8988T (cell line): ENCODE results near the gene TKTL1.

Experiments used
- DNase-seq: peaks from one replicate; pipeline ENCODE4 v3.0.0; 2011

TKTL1 gene

GRCh38 chrX:154363706-154364439, 68.3 kb downstream of the TKTL1 start:
- DNase-seq, result no peak

GRCh38 chrX:154365052-154365600, 69.5 kb downstream of the TKTL1 start:
- DNase-seq, result no peak

- no peak for DNase-seq
These were observed 70.5 kb downstream of the TKTL1 start for GRCh38 chrX:154365997-154366665.

GRCh38 chrX:154366666-154367055, 71.1 kb downstream of the TKTL1 start:
- no peak for DNase-seq

- DNase-seq, result no peak
These were observed 72.1 kb downstream of the TKTL1 start for GRCh38 chrX:154367474-154368308.

- peak; percentile 97 for DNase-seq
These were observed 73.2 kb downstream of the TKTL1 start for GRCh38 chrX:154368630-154369448.

- peak; percentile 85 for DNase-seq
These were observed 74.1 kb downstream of the TKTL1 start for GRCh38 chrX:154369449-154370299.

- no peak for DNase-seq
These were observed 74.9 kb downstream of the TKTL1 start for GRCh38 chrX:154370300-154371016.

GRCh38 chrX:154371017-154371788, 75.6 kb downstream of the TKTL1 start:
- DNase-seq, result no peak

GRCh38 chrX:154371789-154372300, 76.2 kb downstream of the TKTL1 start:
- DNase-seq, result no peak

GRCh38 chrX:154372612-154373022, 77.0 kb downstream of the TKTL1 start:
- no peak for DNase-seq

- peak; percentile 93 for DNase-seq
These were observed 78.0 kb downstream of the TKTL1 start for GRCh38 chrX:154373340-154374306.

- no peak for DNase-seq
These were observed 78.9 kb downstream of the TKTL1 start, which contains the start of gene FLNA for GRCh38 chrX:154374313-154375155. Gene FLNA (minus strand): TSS chrX:154374634. CDS start chrX:154371245, 3,389 bp downstream.

- DNase-seq, result no peak
These were observed 79.5 kb downstream of the TKTL1 start for GRCh38 chrX:154375156-154375504.

GRCh38 chrX:154376774-154377173, 81.2 kb downstream of the TKTL1 start:
- DNase-seq, result no peak

- DNase-seq, result peak; percentile 78
These were observed 82.6 kb downstream of the TKTL1 start for GRCh38 chrX:154378059-154378798.
